K562 (cell line): ENCODE data around the gene ZNF426. TPM values are rescaled to one million over a fixed set of nuclear protein-coding genes. Genes with fewer than 3 reads are reported as not detected.
A peak's percentile ranks its signal among the peaks of the same experiment; 100 is the strongest.

Experiments used
- E2F1 ChIP-seq: sonication (generic); formaldehyde crosslinking; IDR thresholded peaks from 2 replicates; pipeline ENCODE4 v1.8.1; 2023; ENCODE audit warnings: mild to moderate bottlenecking, missing genetic modification reagents, moderate library complexity
- FOXP1 ChIP-seq: sonication (generic); formaldehyde crosslinking; IDR thresholded peaks from 2 replicates; pipeline ENCODE4 v1.8.0; 2022; ENCODE audit warnings: mild to moderate bottlenecking, missing genetic modification reagents
- GABPA ChIP-seq: fragments of 200-800 bp; sonication (Bioruptor generic); conservative IDR thresholded peaks from 2 replicates; pipeline ENCODE4 v1.6.1; 2016; ENCODE audit warnings: low read depth, missing genetic modification characterization, missing compliant biosample characterization
- KDM4B ChIP-seq, 2 experiments: fragments of 450-650 bp in 1 of 2; sonication (generic) in 1 of 2; IDR thresholded peaks; 2 replicates each; pipeline ENCODE4 v1.6.1; 2016 to 2017; ENCODE audit warnings: borderline replicate concordance in 2 of 2, antibody characterized with exemption in 1 of 2, low read depth in 1 of 2, mild to moderate bottlenecking in 1 of 2
- MCM3 ChIP-seq: fragments of 450-650 bp; IDR thresholded peaks from 2 replicates; pipeline ENCODE4 v1.6.1; 2016
- MEIS2 ChIP-seq: fragments of 450-650 bp; IDR thresholded peaks from 2 replicates; pipeline ENCODE4 v1.6.1; 2014; ENCODE audit warnings: mild to moderate bottlenecking; ENCODE audit not compliant: partially characterized antibody
- RHOXF2B ChIP-seq: fragments of 250-450 bp; sonication (Bioruptor Pico); conservative IDR thresholded peaks from 2 replicates; pipeline ENCODE4 v1.5.1; 2021
- STAT5B ChIP-seq: fragments of 250-450 bp; sonication (Bioruptor Pico); IDR thresholded peaks from 2 replicates; pipeline ENCODE4 v1.8.0; 2021; ENCODE audit warnings: mild to moderate bottlenecking, inconsistent platforms
- TAF1 ChIP-seq: IDR thresholded peaks from 2 replicates; pipeline ENCODE4 v1.6.1; 2011; ENCODE audit warnings: mild to moderate bottlenecking, low read length, moderate library complexity; ENCODE audit not compliant: insufficient read depth, control insufficient read depth, severe bottlenecking; ENCODE audit errors: extremely low read depth
- ZNF12 ChIP-seq: sonication (generic); formaldehyde crosslinking; IDR thresholded peaks from 2 replicates; pipeline ENCODE4 v1.4.0; 2020; ENCODE audit warnings: mild to moderate bottlenecking, missing genetic modification reagents
- ZNF121 ChIP-seq: sonication (generic); formaldehyde crosslinking; conservative IDR thresholded peaks from 2 replicates; pipeline ENCODE4 v1.8.0; 2022; ENCODE audit warnings: missing genetic modification reagents
- ZNF263 ChIP-seq: sonication (generic); formaldehyde crosslinking; IDR thresholded peaks from 2 replicates; pipeline ENCODE4 v1.8.0; 2022; ENCODE audit warnings: mild to moderate bottlenecking, missing genetic modification reagents, borderline replicate concordance
- polyA plus RNA-seq, 8 experiments: library from polyadenylated mRNA; depleted of rRNA in 4 of 8; stranded (reverse) in 5 of 8; unstranded in 3 of 8; fragments of >200 nt; fragmentation: Nextera tagmentation in 2 of 8; fragmentation: Illumina TruSeq in 1 of 8; extraction: Ambion mirVana in 2 of 8; extraction: Trizol in 1 of 8; gene quantifications; 2 replicates each; pipeline versions ENCODE4 v1.2.1 to v1.2.3, GENCODE V29; 2011 to 2014; ENCODE audit warnings: inconsistent platforms in 1 of 8, missing spikeins in 1 of 8
- total RNA-seq, 7 experiments: library from RNA; depleted of rRNA in 6 of 7; stranded (reverse); fragments of >200 nt in 6 of 7; fragmentation: Illumina TruSeq in 2 of 7; extraction: Trizol in 2 of 7; gene quantifications; 2 replicates each; pipeline versions ENCODE4 v1.2.1 to v1.2.3, GENCODE V29; 2011 to 2021; ENCODE audit warnings: low replicate concordance in 1 of 7
- TF ChIP-seq, protein P1 (sequence below): fragments of 450-650 bp; IDR thresholded peaks from 2 replicates; pipeline ENCODE4 v1.6.1; 2016; ENCODE audit warnings: low read depth
- TF ChIP-seq, protein P2 (sequence below): fragments of 150-350 bp; conservative IDR thresholded peaks from 2 replicates; pipeline ENCODE4 v1.6.1; 2014; ENCODE audit warnings: low read length

ZNF426 gene
- total and polyA plus RNA-seq, 9 of the 15 experiments (the other 6 are each of a cell fraction or from before 2014, with no cell fraction given), result 3.2 to 14.3 (median 6.9) TPM

DNA sequence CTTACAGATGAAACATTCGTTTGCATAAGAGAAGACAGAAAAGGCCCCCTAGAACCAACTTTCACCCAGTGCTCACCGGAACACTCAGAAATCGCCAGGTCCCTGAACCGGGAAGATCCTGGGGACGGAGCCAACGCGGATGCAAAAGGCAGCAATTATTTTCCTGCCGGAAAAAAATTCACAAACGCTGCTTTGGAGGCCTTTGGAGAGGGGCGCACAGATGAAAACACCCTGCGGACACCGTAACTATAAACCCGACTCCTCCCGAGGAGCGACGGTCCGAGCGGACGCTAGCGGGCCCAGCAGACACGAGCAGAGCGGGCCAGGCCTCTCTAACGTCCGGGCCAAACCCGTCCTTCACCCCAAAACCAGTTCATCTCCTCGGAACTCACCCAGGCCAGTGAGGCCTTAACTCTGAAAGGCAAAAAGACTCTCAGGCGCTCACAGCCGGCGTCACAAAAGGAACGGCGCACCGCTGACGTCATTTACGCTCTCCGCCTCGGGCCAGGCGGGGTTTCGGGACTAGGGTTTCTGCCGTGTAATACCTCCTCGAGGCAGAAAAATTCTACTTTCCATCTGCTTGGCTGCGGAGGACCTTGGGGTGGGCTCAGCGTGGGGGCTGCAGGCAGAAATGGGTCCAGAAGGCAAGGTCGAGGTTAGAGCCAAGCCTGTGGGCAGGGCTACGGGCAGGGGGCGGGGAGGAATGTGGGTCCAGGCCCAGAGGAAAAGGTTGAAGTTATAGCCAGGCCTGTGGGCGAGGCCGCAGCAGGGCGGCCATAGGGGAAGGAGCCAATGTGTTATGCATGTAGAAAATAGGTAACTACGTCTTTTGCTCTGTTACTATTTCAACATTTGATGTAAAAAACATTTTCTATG is at the start of gene ZNF426 (continued):
- TF ChIP-seq, protein P1, sequence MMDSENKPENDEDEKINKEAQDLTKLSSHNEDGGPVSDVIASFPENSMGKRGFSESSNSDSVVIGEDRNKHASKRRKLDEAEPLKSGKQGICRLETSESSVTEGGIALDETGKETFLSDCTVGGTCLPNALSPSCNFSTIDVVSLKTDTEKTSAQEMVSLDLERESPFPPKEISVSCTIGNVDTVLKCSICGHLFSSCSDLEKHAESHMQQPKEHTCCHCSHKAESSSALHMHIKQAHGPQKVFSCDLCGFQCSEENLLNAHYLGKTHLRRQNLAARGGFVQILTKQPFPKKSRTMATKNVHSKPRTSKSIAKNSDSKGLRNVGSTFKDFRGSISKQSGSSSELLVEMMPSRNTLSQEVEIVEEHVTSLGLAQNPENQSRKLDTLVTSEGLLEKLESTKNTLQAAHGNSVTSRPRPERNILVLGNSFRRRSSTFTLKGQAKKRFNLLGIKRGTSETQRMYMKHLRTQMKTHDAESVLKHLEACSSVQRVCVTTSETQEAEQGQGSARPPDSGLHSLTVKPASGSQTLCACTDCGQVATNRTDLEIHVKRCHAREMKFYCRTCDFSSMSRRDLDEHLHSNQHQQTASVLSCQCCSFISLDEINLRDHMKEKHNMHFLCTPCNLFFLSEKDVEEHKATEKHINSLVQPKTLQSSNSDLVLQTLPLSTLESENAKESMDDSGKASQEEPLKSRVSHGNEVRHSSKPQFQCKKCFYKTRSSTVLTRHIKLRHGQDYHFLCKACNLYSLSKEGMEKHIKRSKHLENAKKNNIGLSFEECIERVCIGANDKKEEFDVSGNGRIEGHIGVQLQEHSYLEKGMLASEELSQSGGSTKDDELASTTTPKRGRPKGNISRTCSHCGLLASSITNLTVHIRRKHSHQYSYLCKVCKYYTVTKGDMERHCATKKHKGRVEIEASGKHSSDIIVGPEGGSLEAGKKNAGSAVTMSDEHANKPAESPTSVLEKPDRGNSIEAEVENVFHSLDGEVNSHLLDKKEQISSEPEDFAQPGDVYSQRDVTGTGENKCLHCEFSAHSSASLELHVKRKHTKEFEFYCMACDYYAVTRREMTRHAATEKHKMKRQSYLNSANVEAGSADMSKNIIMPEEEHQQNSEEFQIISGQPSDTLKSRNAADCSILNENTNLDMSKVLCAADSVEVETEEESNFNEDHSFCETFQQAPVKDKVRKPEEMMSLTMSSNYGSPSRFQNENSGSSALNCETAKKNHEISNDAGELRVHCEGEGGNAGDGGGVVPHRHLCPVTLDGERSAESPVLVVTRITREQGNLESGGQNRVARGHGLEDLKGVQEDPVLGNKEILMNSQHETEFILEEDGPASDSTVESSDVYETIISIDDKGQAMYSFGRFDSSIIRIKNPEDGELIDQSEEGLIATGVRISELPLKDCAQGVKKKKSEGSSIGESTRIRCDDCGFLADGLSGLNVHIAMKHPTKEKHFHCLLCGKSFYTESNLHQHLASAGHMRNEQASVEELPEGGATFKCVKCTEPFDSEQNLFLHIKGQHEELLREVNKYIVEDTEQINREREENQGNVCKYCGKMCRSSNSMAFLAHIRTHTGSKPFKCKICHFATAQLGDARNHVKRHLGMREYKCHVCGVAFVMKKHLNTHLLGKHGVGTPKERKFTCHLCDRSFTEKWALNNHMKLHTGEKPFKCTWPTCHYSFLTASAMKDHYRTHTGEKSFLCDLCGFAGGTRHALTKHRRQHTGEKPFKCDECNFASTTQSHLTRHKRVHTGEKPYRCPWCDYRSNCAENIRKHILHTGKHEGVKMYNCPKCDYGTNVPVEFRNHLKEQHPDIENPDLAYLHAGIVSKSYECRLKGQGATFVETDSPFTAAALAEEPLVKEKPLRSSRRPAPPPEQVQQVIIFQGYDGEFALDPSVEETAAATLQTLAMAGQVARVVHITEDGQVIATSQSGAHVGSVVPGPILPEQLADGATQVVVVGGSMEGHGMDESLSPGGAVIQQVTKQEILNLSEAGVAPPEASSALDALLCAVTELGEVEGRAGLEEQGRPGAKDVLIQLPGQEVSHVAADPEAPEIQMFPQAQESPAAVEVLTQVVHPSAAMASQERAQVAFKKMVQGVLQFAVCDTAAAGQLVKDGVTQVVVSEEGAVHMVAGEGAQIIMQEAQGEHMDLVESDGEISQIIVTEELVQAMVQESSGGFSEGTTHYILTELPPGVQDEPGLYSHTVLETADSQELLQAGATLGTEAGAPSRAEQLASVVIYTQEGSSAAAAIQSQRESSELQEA, result peak; percentile 57
- TF ChIP-seq FOXP1 (CRISPR knock-in tag) (no peak), MCM3 (no peak), STAT5B (CRISPR knock-in tag) (no peak), MEIS2 (no peak), TAF1 (peak; percentile 75), RHOXF2B (CRISPR knock-in tag) (no peak), GABPA (0 out of 2 replicates have a peak, but pooled peaks have one; percentile 38), ZNF121 (no peak), ZNF263 (CRISPR knock-in tag) (peak; percentile 55; the same call in 1 of the 2 replicates), ZNF12 (CRISPR knock-in tag) (peak; percentile 66; the same call in 1 of the 2 replicates), KDM4B (IDR thresholded peaks at IDR 0.05; ENCODE audit: borderline replicate concordance in 2 of 2, low read depth in 1 of 2) (peak in 1 of 2 experiments; percentile 39; a peak in 1 of 4 replicates), E2F1 (CRISPR knock-in tag) (0 out of 2 replicates have a peak, but pooled peaks have one; percentile 28)
- TF ChIP-seq, protein P2, sequence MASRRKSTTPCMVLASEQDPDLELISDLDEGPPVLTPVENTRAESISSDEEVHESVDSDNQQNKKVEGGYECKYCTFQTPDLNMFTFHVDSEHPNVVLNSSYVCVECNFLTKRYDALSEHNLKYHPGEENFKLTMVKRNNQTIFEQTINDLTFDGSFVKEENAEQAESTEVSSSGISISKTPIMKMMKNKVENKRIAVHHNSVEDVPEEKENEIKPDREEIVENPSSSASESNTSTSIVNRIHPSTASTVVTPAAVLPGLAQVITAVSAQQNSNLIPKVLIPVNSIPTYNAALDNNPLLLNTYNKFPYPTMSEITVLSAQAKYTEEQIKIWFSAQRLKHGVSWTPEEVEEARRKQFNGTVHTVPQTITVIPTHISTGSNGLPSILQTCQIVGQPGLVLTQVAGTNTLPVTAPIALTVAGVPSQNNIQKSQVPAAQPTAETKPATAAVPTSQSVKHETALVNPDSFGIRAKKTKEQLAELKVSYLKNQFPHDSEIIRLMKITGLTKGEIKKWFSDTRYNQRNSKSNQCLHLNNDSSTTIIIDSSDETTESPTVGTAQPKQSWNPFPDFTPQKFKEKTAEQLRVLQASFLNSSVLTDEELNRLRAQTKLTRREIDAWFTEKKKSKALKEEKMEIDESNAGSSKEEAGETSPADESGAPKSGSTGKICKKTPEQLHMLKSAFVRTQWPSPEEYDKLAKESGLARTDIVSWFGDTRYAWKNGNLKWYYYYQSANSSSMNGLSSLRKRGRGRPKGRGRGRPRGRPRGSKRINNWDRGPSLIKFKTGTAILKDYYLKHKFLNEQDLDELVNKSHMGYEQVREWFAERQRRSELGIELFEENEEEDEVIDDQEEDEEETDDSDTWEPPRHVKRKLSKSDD, result 0 out of 2 replicates have a peak, but pooled peaks have one; percentile 16
